ENCODE results near the gene EGR1.

DNA sequence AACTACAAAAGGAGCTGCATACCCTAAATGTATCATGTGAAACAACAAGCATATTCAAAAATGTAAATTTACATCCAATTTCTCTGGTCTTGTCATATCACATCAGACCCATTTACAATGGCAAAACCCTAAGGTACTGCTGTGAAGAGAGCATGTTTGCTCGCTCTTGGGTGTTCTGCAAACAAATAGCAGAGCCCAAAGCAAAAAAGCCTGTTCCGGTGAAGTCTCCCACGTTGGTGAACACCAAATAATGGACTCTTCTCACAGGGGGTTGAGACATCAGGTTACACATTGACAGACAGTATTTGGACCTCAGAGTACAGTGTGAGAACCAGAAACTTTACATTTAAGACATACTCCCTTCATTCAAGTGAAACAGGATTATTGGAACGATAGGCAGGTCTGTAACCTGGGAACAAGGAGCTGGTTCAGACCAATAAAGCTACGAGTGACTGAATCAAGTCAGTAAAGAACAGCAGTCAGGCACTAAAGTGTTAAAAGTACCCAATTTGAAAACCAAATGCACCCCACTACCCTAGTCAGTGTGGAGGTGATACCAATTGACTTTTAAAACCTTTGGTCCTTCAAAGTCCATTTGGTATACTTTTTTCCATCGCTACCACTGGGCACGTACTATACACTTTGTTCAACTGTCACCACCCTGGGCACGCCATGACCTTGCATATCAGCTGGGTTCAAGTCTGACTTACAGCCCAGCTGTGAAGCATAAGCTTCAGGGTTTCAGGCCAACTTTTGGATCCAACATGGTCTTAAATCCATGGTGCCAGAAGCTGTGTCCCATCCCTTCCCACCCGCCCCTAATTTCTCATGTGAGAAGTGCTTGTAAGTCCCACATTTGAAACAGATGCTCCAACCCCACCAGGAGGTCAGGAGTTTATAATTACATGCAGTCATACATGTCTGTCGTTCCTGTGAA, 41.4 kb downstream of the EGR1 start:
- TF ChIP-seq, protein P1, sequence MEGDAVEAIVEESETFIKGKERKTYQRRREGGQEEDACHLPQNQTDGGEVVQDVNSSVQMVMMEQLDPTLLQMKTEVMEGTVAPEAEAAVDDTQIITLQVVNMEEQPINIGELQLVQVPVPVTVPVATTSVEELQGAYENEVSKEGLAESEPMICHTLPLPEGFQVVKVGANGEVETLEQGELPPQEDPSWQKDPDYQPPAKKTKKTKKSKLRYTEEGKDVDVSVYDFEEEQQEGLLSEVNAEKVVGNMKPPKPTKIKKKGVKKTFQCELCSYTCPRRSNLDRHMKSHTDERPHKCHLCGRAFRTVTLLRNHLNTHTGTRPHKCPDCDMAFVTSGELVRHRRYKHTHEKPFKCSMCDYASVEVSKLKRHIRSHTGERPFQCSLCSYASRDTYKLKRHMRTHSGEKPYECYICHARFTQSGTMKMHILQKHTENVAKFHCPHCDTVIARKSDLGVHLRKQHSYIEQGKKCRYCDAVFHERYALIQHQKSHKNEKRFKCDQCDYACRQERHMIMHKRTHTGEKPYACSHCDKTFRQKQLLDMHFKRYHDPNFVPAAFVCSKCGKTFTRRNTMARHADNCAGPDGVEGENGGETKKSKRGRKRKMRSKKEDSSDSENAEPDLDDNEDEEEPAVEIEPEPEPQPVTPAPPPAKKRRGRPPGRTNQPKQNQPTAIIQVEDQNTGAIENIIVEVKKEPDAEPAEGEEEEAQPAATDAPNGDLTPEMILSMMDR (IDR thresholded peaks at IDR 0.05; ENCODE audit: low read depth, low read length, missing input control), result no peak
- TF ChIP-seq, protein P2, sequence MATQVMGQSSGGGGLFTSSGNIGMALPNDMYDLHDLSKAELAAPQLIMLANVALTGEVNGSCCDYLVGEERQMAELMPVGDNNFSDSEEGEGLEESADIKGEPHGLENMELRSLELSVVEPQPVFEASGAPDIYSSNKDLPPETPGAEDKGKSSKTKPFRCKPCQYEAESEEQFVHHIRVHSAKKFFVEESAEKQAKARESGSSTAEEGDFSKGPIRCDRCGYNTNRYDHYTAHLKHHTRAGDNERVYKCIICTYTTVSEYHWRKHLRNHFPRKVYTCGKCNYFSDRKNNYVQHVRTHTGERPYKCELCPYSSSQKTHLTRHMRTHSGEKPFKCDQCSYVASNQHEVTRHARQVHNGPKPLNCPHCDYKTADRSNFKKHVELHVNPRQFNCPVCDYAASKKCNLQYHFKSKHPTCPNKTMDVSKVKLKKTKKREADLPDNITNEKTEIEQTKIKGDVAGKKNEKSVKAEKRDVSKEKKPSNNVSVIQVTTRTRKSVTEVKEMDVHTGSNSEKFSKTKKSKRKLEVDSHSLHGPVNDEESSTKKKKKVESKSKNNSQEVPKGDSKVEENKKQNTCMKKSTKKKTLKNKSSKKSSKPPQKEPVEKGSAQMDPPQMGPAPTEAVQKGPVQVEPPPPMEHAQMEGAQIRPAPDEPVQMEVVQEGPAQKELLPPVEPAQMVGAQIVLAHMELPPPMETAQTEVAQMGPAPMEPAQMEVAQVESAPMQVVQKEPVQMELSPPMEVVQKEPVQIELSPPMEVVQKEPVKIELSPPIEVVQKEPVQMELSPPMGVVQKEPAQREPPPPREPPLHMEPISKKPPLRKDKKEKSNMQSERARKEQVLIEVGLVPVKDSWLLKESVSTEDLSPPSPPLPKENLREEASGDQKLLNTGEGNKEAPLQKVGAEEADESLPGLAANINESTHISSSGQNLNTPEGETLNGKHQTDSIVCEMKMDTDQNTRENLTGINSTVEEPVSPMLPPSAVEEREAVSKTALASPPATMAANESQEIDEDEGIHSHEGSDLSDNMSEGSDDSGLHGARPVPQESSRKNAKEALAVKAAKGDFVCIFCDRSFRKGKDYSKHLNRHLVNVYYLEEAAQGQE (IDR thresholded peaks at IDR 0.05), result no peak
- TF ChIP-seq TAF1 (conservative IDR thresholded peaks at IDR 0.05) (no peak), SP1 (IDR thresholded peaks at IDR 0.05) (peak; percentile 23)
